Type B pancreatic cell (in vitro differentiated cells): ENCODE results near the gene PRPSAP2. TPM values are rescaled to one million over a fixed set of nuclear protein-coding genes. Genes with fewer than 3 reads are reported as not detected.

Source experiments
- DNase-seq: peaks from one replicate; pipeline ENCODE4 v3.0.0; 2021; ENCODE audit warnings: mixed read lengths; ENCODE audit not compliant: unreplicated experiment; ENCODE audit errors: extremely low spot score
- H3K27ac Mint-ChIP-seq: 2 replicates; pipeline ENCODE4 v1.8.0; 2021; ENCODE audit warnings: mild to moderate bottlenecking, mixed read lengths
- H3K27me3 Mint-ChIP-seq: 2 replicates; pipeline ENCODE4 v1.8.0; 2021; ENCODE audit warnings: mixed read lengths
- H3K36me3 Mint-ChIP-seq: 2 replicates; pipeline ENCODE4 v1.8.0; 2021; ENCODE audit warnings: mixed read lengths
- H3K4me1 Mint-ChIP-seq: one replicate; pipeline ENCODE4 v1.8.0; 2021; ENCODE audit warnings: mixed read lengths; ENCODE audit not compliant: unreplicated experiment
- H3K4me3 Mint-ChIP-seq: 2 replicates; pipeline ENCODE4 v1.8.0; 2021; ENCODE audit warnings: mild to moderate bottlenecking, mixed read lengths
- H3K9me3 Mint-ChIP-seq: 2 replicates; pipeline ENCODE4 v1.8.0; 2021; ENCODE audit warnings: mixed read lengths
- total RNA-seq: library from RNA; stranded (reverse); gene quantifications from 2 replicates; pipeline ENCODE4 v1.2.1, GENCODE V29; 2021; ENCODE audit warnings: low replicate concordance
- TF ChIP-seq, protein P1 (sequence below): fragments of 200-600 bp; sonication (generic); conservative IDR thresholded peaks from 2 replicates; pipeline ENCODE4 v1.5.0; 2021; ENCODE audit warnings: antibody characterized with exemption, mild to moderate bottlenecking

The PRPSAP2 gene
- total RNA-seq, 1 donor from 2014 or later, result 50.7 TPM

DNA sequence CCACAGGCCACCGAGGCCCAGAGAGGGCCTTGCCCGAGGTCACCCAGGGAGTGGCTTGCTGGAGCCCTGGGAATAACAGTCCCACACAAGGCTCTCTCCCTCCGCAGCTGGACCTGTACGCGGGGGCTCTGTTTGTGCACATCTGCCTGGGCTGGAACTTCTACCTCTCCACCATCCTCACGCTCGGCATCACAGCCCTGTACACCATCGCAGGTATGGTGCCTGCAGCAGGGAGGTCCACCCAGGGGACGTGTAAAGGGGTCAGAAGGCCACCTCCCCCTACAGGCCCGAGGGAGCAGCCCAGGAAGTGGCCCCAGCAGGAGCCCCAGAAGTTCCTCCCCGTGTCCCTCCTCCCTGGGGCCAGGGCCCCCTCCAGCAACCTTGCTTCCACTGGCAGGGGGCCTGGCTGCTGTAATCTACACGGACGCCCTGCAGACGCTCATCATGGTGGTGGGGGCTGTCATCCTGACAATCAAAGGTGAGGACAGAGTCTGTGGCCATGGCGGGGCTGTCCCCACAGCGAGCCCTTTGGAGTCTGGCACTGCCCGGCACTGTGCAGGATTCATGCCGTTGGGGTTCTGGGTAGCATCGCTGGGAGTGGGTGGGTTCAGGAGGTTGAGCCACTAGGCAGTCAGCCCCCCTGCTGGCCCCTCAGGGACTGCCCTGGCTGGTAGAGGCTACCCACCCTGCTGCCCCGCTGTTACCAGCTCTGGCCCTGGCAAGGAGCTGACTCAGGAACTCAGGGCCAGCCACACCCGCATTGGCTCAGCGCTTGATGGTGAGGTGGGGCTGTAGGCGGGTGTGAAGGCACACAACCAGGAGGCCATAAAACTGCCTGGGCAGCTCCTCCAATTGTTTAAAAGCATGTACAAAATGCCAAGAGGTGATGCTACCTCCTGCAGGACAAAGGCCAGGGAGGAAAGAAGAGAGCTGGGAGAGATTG is 111.3 kb downstream of the PRPSAP2 start:
- H3K4me3 Mint-ChIP-seq, result no peak overlapping the region
- no peaks in the 10 kb centered on the region for H3K36me3 Mint-ChIP-seq
- H3K27me3 Mint-ChIP-seq, result no peaks in the 10 kb centered on the region
- TF ChIP-seq, protein P1, sequence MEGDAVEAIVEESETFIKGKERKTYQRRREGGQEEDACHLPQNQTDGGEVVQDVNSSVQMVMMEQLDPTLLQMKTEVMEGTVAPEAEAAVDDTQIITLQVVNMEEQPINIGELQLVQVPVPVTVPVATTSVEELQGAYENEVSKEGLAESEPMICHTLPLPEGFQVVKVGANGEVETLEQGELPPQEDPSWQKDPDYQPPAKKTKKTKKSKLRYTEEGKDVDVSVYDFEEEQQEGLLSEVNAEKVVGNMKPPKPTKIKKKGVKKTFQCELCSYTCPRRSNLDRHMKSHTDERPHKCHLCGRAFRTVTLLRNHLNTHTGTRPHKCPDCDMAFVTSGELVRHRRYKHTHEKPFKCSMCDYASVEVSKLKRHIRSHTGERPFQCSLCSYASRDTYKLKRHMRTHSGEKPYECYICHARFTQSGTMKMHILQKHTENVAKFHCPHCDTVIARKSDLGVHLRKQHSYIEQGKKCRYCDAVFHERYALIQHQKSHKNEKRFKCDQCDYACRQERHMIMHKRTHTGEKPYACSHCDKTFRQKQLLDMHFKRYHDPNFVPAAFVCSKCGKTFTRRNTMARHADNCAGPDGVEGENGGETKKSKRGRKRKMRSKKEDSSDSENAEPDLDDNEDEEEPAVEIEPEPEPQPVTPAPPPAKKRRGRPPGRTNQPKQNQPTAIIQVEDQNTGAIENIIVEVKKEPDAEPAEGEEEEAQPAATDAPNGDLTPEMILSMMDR, result no peak
- no peak for DNase-seq
- H3K27ac Mint-ChIP-seq, result peak overlapping the region; percentile 70
- peaks cover 4% of the 10 kb centered on the region for H3K4me1 Mint-ChIP-seq
- no peaks in the 10 kb centered on the region for H3K9me3 Mint-ChIP-seq

GRCh38 chr17:18970582-18971480 is 112.9 kb downstream of the PRPSAP2 start:
- TF ChIP-seq, protein P1, result peak; percentile 18
- H3K4me3 Mint-ChIP-seq, result no peak overlapping the region
- no peak for DNase-seq
- peaks cover 1% of the 10 kb centered on the region for H3K4me1 Mint-ChIP-seq
- no peaks in the 10 kb centered on the region for H3K9me3 Mint-ChIP-seq
- H3K27ac Mint-ChIP-seq, result no peak overlapping the region
- no peaks in the 10 kb centered on the region for H3K36me3 Mint-ChIP-seq
- H3K27me3 Mint-ChIP-seq, result no peaks in the 10 kb centered on the region

GRCh38 chr17:18971801-18972200 is 113.9 kb downstream of the PRPSAP2 start:
- Mint-ChIP-seq H3K9me3 (no peaks in the 10 kb centered on the region), H3K27ac (no peak overlapping the region), H3K4me1 (no peaks in the 10 kb centered on the region), H3K27me3 (no peaks in the 10 kb centered on the region), H3K36me3 (no peaks in the 10 kb centered on the region), H3K4me3 (no peak overlapping the region)
- TF ChIP-seq, protein P1, result no peak
- DNase-seq, result no peak

- TF ChIP-seq, protein P1, result no peak
- H3K4me1 Mint-ChIP-seq, result no peaks in the 10 kb centered on the region
- H3K36me3 Mint-ChIP-seq, result no peaks in the 10 kb centered on the region
- DNase-seq, result no peak
- no peaks in the 10 kb centered on the region for H3K9me3 Mint-ChIP-seq
- H3K4me3 Mint-ChIP-seq, result no peak overlapping the region
- H3K27me3 Mint-ChIP-seq, result no peaks in the 10 kb centered on the region
- no peak overlapping the region for H3K27ac Mint-ChIP-seq
These were observed 116.6 kb downstream of the PRPSAP2 start for GRCh38 chr17:18974407-18975149.

DNA sequence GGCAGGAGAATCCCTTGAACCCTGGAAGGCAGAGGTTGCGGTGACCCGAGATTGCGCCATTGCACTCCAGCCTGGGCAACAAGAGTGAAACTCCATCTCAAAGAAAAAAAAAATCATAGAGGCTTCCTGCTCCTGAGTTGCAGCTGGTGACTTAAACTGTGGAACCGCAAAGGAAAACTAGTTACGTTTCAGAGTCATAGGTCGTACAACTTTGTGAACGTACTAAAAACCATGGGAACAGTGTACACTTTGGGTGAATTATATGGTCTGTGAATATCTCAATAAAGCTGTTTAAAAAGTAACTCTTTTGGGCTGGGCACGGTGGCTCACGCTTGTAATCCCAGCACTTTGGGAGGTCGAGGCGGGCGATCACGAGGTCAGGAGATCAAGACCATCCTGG is 117.7 kb downstream of the PRPSAP2 start:
- no peaks in the 10 kb centered on the region for H3K9me3 Mint-ChIP-seq
- H3K4me1 Mint-ChIP-seq, result no peaks in the 10 kb centered on the region
- H3K27ac Mint-ChIP-seq, result no peak overlapping the region
- H3K27me3 Mint-ChIP-seq, result no peaks in the 10 kb centered on the region
- no peak for DNase-seq
- H3K36me3 Mint-ChIP-seq, result no peaks in the 10 kb centered on the region
- TF ChIP-seq, protein P1, result no peak
- H3K4me3 Mint-ChIP-seq, result no peak overlapping the region
